Measurements from ENCODE around the gene CRY2. TPM values are rescaled to one million over a fixed set of nuclear protein-coding genes. Genes with fewer than 3 reads are reported as not detected.

CRY2 gene
- total and polyA plus RNA-seq, 2 of the 13 experiments (the other 11 are each of a cell fraction or from before 2014, with no cell fraction given): 10.1 to 12.2 TPM

- TF ChIP-seq ARID4A (CRISPR knock-in tag; IDR thresholded peaks at IDR 0.05; ENCODE audit: borderline replicate concordance) (peak; percentile 81), FOXM1 (CRISPR knock-in tag; IDR thresholded peaks at IDR 0.05) (no peak), ZNF296 (CRISPR knock-in tag; conservative IDR thresholded peaks at IDR 0.05) (no peak), HDAC6 (IDR thresholded peaks at IDR 0.05; ENCODE audit: low read depth, low read length) (no peak), SRSF9 (IDR thresholded peaks at IDR 0.05; ENCODE audit: borderline replicate concordance, insufficient read depth, low read depth, low read length, poor library complexity, severe bottlenecking) (no peak), NFKB2 (CRISPR knock-in tag; IDR thresholded peaks at IDR 0.05; ENCODE audit: borderline replicate concordance) (no peak), ATF2 (CRISPR knock-in tag; IDR thresholded peaks at IDR 0.05) (0 out of 2 replicates have a peak, but pooled peaks have one; percentile 42), NCOA2 (CRISPR knock-in tag; IDR thresholded peaks at IDR 0.05) (no peak), YEATS4 (CRISPR knock-in tag; IDR thresholded peaks at IDR 0.05; ENCODE audit: borderline replicate concordance) (no peak; the same call in none of the 2 replicates), ARID2 (CRISPR knock-in tag; IDR thresholded peaks at IDR 0.05; ENCODE audit: borderline replicate concordance) (peak; percentile 77; the same call in 1 of the 2 replicates), ARNT (IDR thresholded peaks at IDR 0.05) (no peak), ZFP62 (CRISPR knock-in tag; IDR thresholded peaks at IDR 0.05) (no peak), ZNF12 (CRISPR knock-in tag; IDR thresholded peaks at IDR 0.05) (peak; percentile 51; the same call in 1 of the 2 replicates), ZNF343 (CRISPR knock-in tag; IDR thresholded peaks at IDR 0.05) (no peak), KIAA2018 (CRISPR knock-in tag; IDR thresholded peaks at IDR 0.05; ENCODE audit: borderline replicate concordance) (no peak), MED13 (CRISPR knock-in tag; IDR thresholded peaks at IDR 0.05) (peak; percentile 51; the same call in 1 of the 2 replicates), KMT2A (CRISPR knock-in tag; IDR thresholded peaks at IDR 0.05) (peak; percentile 61; the same call in 1 of the 2 replicates)
These were observed 42.4 kb upstream of the CRY2 start, which contains the start of gene SLC35C1 (continued) for GRCh38 chr11:45804761-45805304.

Measured in HepG2 (cell line).